NCI-H2107 (cell line): ENCODE data around the gene ZBTB7C.
A peak's percentile ranks its signal among the peaks of the same experiment; 100 is the strongest.

Source experiments
- DNase-seq: peaks from one replicate; lab custom pipeline; 2025; lab: John Stamatoyannopoulos, UW

ZBTB7C gene

GRCh38 chr18:48058486-48058885 is 350.7 kb downstream of the ZBTB7C start:
- no peak for DNase-seq

GRCh38 chr18:48057018-48057417 is 352.2 kb downstream of the ZBTB7C start:
- no peak for DNase-seq

GRCh38 chr18:48055351-48055750 is 353.8 kb downstream of the ZBTB7C start:
- DNase-seq, result no peak

- no peak for DNase-seq
Observed at GRCh38 chr18:48053881-48054816, 355.0 kb downstream of the ZBTB7C start.

GRCh38 chr18:48052842-48053241 is 356.3 kb downstream of the ZBTB7C start:
- DNase-seq, result no peak

- DNase-seq, result no peak
Observed at GRCh38 chr18:48051945-48052840, 357.0 kb downstream of the ZBTB7C start.

GRCh38 chr18:48050176-48050575 is 359.0 kb downstream of the ZBTB7C start:
- no peak for DNase-seq

GRCh38 chr18:48049757-48050156 is 359.4 kb downstream of the ZBTB7C start:
- DNase-seq, result no peak

- DNase-seq, result no peak
Observed at GRCh38 chr18:48048251-48048650, 360.9 kb downstream of the ZBTB7C start.

GRCh38 chr18:48046843-48047242 is 362.3 kb downstream of the ZBTB7C start:
- no peak for DNase-seq

GRCh38 chr18:48045744-48046143 is 363.4 kb downstream of the ZBTB7C start:
- no peak for DNase-seq

GRCh38 chr18:48044944-48045343 is 364.2 kb downstream of the ZBTB7C start:
- no peak for DNase-seq

- DNase-seq, result no peak
Observed at GRCh38 chr18:48043166-48043565, 366.0 kb downstream of the ZBTB7C start.

GRCh38 chr18:48042431-48042830 is 366.8 kb downstream of the ZBTB7C start:
- DNase-seq, result no peak

GRCh38 chr18:48040457-48041110 is 368.6 kb downstream of the ZBTB7C start:
- DNase-seq, result no peak

- no peak for DNase-seq
Observed at GRCh38 chr18:48039769-48040215, 369.4 kb downstream of the ZBTB7C start.

- no peak for DNase-seq
Observed at GRCh38 chr18:48038636-48039035, 370.5 kb downstream of the ZBTB7C start.

GRCh38 chr18:48037481-48038271 is 371.5 kb downstream of the ZBTB7C start:
- DNase-seq, result no peak

GRCh38 chr18:48036641-48037421 is 372.4 kb downstream of the ZBTB7C start:
- DNase-seq, result peak; percentile 51

- no peak for DNase-seq
Observed at GRCh38 chr18:48036226-48036625, 373.0 kb downstream of the ZBTB7C start.

GRCh38 chr18:48035556-48035860 is 373.7 kb downstream of the ZBTB7C start:
- DNase-seq, result no peak
